ENCODE measurements around the gene DOCK3.
"Not testable (repeated sequence)": the region's sequence is repeated elsewhere in the genome, so short reads cannot be mapped to it uniquely, and the experiment has no call there.

DOCK3 gene

DNA sequence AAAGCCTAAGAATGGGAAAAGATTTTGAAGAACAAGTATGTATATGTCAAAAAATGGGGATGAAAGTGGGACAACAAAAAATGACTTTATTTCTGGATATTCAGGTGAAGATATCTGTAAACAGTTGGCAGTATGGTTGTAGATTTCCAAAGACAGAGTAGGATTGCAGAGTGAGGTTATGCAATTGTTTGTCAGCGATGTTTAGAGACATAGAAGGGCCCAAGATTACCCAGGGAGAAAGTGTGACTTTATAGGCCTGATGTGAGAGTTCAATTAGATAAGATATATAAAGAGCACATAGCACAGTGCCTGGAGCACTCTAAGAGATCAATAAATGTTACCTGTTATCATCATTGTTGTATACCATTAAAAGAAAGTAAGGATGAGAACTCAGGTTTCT lies 319.8 kb downstream of the DOCK3 start:
- DNase-seq = no peak

DNA sequence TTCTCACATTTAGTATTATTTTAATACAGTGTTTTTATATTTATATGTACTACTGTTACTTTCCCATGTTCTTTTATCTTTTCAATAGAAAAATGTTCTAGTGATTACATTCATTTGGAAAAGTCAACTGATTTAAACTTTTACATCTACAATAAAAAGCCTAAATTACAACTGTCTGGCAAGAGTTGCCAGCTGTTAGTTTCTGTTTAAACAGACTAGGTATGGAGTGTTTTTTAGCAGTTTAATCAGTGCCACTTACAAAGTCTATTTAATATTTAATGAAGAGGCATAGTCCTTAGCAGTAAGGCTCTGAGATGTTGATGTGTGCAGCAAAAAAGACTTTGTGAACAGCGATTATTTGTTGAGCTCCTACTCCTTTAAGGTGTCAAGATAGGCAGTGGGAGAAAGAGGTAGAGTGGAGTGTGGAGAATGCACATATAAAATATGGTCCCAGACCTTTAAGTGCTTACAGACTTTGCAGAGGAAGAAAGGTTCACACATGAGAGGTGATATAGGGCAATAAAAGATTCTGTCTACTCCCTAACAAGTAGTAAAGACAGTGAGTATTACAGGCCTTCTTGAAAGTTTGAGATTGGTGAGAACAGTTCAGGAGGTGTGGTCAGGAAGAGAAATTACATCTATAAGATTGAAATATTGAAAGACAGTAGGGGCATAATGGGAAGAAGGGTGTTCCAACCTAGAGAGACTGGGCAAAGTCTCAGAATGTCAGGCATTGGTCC lies 320.5 kb downstream of the DOCK3 start:
- no peak for DNase-seq

GRCh38 chr3:51002495-51002894 lies 327.8 kb downstream of the DOCK3 start:
- DNase-seq = no peak

DNA sequence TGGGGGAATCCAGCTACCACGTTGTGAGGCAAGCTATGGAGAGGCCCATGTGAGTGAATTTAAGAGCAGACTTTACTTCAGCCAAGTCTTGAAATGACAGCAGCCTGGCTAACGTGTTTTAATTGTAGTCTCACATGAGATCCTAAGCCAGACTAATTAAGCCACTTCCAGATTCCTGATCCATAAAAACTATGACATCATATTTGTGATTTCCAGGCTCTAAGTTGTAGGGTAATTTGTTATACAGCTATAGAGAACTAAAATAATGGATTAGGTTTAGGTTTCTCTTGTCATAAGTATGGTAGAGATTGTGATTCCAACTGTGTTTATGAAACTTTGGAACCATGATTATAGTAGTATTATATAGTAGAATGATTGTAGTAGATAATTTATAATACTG lies 329.5 kb downstream of the DOCK3 start:
- DNase-seq = no peak

DNA sequence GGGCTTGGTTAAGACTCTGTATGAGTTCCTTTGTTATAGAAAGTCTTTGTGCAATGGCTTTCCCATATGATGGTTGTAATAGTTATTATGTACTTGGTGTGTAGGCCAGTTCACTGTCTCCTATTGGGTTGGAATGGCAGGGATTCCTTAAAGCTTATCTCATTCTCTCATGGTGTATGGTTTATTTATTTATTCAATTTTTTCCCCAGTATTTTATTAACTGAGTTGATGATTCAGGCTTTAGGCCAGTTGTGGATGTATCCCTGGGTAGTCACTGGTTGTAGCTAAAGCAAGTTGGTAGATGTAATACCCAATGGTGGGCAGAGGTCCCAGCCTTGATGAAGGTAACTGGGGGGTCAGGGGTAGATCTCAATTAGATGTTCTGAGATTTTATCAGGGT lies 349.4 kb downstream of the DOCK3 start:
- no peak for DNase-seq

- DNase-seq = peak; percentile 68
Observed at GRCh38 chr3:51024765-51025632, 350.3 kb downstream of the DOCK3 start.

- DNase-seq = no peak
Observed at GRCh38 chr3:51031666-51032065, 356.9 kb downstream of the DOCK3 start.

- no peak for DNase-seq
Observed at GRCh38 chr3:51035630-51036029, 360.9 kb downstream of the DOCK3 start.

DNA sequence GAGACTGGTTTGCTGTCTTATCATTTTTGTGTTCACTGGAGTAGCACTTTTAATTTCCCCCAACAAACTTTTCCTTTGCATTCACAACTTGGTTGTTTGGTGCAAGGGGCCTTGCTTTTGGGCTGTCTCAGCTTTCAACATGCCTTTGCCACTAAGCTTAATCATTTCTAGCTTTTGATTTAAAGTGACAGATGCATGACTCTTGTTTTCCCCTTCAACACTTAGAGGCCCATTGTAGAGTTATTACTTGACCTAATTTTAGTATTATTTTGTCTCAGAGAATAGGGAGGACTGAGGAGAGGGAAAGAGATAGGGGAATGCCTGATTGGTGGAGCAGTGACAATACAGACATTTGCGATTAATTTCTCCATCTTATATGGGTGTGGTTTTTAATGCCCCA lies 370.3 kb downstream of the DOCK3 start:
- no peak for DNase-seq

DNA sequence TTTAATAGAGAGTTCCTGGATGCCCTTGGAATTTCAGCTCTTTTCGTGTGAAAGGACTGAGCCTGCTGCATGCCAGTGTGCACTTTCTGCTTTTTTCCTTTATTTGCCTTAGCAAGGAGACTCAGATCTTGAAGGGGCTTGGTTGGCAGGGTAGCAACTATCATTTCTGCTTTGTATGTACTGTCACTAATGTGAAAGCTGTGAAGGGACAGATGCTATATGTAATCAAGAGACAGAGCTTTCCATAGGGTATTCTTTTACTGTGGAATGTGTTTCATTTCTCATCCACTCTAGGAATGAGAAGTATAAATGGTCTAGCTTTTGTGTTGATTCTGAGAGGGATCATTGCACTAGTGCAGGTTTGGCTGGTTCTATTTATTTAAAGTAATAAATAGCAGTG lies 377.8 kb downstream of the DOCK3 start:
- DNase-seq = no peak

DNA sequence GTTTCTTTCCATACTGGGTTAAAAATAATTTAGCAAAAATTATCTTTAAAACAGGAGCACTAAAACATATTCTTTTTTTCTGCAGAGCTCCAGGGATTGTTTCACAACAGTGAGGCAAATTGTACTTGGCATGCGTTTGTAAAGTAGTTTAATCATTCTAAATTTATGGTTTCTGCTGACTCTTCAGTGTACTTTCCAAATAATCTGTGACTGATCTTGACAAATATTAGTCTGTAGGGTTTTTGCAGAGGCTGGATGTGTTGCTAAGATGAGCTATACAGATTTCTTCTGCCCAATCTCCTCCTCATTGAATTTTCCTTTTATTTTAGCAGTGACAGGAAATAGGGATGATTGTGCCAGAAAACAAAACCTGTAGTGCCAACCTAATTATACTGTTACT lies 382.4 kb downstream of the DOCK3 start:
- no peak for DNase-seq

DNA sequence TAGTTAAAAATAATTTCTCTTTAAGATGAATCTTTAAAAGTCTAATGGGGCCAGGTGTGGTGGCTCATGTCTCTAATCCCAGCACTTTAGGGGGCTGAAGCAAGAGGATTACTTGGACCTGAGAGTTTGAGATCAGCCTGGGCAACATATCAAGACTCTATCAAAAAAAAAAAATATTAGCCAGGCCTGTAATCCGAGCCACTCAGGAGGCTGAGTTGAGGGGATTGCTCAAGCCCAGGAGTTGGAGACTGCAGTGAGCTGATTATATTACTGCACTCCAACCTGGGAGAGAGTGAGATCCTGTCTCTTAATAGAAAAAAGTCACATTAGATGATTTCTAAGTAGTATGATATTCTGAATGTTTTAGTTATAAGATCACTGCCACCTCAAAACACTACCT lies 388.3 kb downstream of the DOCK3 start:
- DNase-seq = no peak

- DNase-seq = no peak
Observed at GRCh38 chr3:51075221-51075775, 400.6 kb downstream of the DOCK3 start.

DNA sequence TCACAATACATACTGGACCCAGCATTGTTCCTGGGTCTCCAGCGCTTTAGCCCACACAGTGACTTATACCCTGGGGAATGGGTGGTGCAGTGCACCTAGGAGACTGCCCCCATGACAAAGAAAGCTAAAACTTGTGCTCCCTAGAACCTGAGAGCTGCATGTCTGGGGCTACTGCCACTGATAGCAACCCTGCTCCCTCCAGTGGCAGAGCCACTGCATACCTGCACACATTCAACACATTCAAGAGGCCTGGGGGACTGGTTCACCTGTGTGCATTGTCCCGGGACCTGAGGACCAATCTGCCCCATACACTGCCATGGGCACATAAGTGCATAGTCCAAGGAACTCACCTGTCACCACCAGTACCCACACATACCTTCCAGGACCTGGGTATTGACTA lies 407.6 kb downstream of the DOCK3 start:
- no peak for DNase-seq

- no peak for DNase-seq
Observed at GRCh38 chr3:51083490-51083889, 408.8 kb downstream of the DOCK3 start.

- DNase-seq = not testable (repeated sequence)
Observed at GRCh38 chr3:51092141-51092540, 417.4 kb downstream of the DOCK3 start.

DNA sequence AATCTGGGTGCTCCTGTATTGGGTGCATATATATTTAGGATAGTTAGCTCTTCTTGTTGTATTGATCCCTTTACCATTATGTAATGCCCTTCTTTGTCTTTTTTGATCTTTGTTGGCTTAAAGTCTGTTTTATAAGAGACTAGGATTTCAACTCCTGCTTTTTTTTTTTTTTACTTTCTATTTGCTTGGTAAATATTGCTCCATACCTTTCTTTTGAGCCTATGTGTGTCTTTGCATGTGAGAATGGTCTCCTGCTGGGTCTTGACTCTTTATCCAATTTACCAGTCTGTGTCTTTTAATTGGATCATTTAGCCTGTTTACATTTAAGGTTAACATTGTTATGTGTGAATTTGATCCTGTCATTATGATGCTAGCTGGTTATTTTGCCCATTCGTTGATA lies 420.1 kb downstream of the DOCK3 start:
- not testable (repeated sequence) for DNase-seq

DNA sequence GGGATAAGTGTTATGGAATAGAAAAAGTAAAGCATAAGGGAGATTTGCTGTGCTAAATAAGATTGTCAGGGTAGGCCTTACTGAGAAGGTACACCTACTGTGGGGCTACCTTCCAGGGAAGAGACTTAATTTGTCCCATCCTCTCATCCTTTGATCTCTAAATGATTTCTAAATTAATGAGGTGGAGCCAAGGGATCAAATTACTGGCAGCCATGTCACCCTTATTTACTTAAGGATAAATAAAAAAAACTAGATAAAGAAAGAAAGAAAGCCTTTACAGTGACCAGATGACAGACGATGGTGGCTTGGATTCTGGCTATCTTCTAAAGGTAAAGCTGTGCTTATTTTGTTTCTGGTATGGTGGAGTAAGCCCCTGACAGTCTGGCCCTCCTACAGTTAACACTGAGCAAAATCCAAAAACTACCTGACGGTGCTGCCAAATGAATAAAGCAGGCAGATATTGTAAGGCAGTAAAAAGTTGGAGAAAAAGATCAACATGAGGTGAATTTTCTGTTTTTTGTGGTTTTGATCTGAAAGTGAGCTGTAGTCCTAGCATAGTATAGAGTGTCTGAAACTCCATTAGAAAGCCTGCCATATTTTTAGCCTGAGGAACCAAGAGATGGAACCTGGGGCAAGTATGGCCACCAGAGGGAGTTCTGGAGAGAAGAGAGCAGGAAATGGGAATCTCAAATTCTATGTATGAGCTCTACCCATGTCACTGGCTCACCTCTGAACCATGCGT lies 425.2 kb downstream of the DOCK3 start:
- peak; percentile 41 for DNase-seq

DNA sequence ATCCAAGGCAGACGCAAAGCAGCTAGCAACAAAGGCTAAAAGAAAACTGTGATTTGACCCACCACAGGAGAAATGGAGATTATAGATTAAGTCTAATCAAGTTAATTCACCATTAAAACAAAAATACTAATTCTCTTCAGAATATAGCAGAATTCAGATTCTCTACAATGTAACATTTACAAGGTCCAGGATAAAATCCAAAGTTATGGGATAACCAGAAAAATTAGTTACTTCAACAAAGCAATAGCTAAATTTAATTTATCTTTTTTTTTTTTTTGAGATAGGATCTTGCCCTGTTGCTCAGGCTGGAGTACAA lies 425.8 kb downstream of the DOCK3 start:
- no peak for DNase-seq

DNA sequence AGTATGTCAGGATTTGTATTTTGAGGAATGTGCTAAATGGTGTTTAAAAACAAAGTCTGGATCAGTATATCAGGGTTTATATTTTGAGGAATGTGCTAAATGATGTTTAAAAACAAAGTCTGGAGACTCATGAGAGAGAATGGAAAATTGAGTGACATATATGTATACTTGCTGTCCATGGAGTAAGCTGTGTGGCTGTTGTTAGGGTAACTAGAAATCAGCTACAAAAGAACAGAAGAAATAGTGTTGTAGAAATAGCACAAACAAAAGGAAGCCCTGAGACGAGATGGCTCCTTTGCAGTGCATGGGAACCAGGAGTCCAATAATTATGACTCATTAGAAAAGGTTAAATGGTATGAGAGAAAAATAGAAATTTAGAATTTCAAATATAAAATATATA lies 427.7 kb downstream of the DOCK3 start:
- DNase-seq = no peak

DNA sequence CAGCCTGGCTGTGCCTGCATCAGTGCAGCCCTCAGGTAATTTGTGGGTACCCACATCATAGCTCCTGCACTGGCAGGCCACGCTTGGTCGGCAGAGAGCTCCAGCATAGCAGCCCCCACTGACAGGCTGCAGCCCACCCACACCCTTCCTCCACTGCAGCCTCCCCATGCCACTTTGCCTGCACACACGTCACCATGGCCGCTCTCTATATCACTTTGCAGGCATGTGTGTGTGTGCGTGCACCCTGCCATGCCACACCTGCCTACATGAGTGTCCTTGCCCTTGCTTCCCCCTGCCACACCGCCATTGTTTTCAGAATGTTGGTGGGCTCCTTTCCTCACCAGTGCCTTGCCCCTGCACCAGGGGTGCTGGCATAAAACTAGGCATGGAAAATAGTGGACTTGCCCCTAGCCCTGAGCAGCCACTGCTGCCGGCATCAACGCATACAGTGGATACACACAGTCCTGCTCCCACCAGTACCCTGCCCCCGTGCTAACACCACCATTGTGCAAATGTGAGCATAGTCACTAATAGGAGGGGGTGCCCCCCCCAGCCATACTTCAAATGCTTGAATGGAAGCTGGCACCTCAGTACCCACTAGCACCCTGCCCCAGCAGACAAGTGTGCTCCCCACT lies 431.6 kb downstream of the DOCK3 start:
- no peak for DNase-seq

DNA sequence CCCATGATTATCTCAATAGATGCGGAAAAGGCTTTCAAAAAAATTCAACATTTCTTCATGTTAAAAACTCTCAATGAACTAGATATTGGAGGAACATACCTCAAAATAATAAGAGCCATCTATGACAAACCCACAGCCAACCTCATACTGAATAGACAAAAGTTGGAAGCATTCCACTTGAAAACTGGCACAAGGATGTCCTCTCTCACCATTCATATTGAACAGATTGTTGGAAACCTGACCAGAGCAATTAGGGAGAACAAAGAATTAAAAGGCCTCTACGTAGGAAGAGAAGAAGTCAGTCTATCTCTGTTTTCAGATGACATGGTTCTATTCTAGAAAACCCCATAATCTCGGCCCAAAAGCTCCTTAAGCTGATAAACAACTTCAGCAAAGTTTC lies 435.9 kb downstream of the DOCK3 start:
- DNase-seq = no peak

DNA sequence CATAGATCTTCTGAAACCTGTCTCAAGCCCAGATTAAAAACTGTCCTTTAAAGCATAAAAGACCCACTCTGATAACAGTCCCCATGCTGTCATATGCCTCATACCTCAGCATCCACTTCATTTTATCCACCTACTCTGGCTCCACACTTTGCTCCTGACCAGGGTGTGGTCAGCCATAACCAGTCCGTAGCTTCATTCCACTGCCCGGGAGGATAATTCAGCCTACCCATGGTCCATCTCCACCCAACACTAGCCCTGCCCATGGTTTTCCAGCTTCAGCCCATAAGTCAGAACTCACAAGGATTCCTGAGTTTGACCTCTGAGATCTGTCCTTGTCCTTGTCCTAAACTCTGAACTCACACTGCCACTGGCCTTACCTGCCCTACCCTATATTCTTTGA lies 448.2 kb downstream of the DOCK3 start:
- no peak for DNase-seq

Data from stimulated activated CD8-positive, alpha-beta memory T cell treated with anti-CD3 and anti-CD28 coated beads, Interleukin-4, amount 100 ng/mL, for 48 hours (primary cell).